GM21526 (cell line): ENCODE data around the gene SFXN5.

Source experiments
- ATAC-seq: cut with Tn5 transposase; IDR thresholded peaks from one replicate; pipeline ENCODE4 v1.9.1; 2021; ENCODE audit warnings: moderate library complexity; ENCODE audit not compliant: unreplicated experiment, low FRiP score

Gene SFXN5

GRCh38 chr2:73053316-73054114 lies 18.0 kb downstream of the SFXN5 start:
- ATAC-seq, result no peak

- no peak for ATAC-seq
Observed at GRCh38 chr2:73050121-73050545, 21.4 kb downstream of the SFXN5 start.

DNA sequence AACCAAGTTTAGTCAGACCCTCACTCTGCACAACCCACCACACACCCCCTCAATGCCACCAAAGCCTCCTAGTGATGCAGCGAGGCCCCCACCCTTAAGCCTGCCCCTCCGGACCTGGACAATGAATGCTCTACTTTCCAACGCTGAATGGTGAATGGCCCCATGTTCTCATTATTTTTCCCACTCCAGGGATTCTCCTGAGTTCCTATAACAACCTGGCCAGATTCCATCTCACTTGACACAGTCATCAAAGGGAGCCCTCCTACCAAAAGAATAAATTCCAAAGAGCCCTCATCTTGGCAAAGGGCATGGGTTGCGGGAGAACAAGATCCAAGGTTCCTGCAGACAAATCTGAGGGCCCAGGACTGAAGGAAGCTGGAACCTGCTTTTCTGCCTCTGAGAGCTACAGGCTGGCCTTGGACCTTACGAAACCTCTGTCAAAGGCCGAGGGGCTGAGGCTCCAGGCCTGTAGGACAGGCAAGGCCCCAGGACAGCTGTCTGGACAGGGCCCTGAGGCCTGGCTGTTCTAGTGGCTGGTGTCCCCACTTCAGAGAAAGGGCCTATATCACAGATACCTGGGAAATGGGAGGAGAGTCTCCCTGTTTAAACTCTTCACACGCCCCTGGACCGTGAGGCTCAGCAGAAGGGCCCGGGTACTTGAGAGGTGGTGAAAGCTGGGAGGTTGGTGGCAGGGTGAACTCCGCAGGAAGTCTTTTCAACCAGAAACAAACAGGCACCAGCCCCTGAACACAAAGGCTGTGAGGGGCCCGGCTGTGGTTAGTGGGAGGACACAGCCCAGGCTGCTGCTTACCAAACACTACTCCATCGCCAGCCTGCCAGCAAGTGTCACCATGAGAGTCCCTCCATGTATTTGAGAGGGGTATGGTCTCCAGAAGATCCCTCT lies 27.3 kb downstream of the SFXN5 start:
- no peak for ATAC-seq

DNA sequence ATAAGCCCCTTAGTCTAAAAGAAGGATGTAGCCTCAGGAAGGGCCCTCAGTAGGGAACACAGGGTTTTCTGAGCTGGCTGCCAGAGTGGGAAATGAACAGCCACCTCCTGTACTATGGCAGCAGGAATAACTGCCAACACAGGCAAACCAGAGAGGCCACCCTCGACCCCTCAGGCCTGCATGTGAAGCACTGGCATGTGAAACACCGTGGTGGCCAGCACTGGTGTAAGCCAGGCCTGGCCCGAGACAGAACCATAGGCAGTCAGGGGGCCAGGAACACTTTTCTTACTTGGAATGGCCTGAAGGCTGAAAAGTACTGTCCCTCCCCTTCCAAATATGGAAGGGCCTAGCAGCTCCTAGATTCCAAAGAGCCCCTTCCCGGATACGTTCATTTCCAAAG lies 28.2 kb downstream of the SFXN5 start:
- no peak for ATAC-seq

DNA sequence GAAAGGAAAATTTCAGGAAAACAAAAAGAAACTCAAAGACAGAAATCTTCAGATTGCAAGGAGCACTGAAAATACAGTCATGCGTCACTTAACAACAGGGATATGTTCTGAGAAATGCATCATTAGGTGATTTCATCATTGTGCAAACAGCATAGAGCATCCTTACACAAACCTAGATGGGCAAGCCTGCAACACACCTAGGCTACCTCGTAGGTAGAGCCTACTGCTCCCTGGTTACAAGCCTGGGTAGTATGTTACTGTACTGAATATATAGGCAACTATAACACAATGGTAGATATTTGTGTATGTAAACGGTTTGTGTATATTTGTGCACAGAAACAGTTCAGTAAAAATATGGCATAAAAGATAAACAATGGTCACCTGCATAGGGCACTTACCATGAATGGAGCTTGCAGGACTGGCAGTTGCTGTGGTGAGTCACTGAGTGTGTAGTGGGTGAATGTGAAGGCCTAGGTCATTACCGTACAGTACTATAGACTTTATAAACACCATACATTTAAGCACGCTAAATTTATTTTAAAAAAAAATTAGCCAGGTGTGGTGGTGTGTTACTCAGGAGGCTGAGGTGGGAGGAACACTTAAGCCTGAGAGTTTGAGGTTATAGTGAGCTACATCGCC lies 33.4 kb downstream of the SFXN5 start:
- ATAC-seq, result no peak

GRCh38 chr2:73036766-73037165 lies 34.7 kb downstream of the SFXN5 start:
- no peak for ATAC-seq

GRCh38 chr2:73035899-73036711 lies 35.4 kb downstream of the SFXN5 start:
- ATAC-seq, result no peak

DNA sequence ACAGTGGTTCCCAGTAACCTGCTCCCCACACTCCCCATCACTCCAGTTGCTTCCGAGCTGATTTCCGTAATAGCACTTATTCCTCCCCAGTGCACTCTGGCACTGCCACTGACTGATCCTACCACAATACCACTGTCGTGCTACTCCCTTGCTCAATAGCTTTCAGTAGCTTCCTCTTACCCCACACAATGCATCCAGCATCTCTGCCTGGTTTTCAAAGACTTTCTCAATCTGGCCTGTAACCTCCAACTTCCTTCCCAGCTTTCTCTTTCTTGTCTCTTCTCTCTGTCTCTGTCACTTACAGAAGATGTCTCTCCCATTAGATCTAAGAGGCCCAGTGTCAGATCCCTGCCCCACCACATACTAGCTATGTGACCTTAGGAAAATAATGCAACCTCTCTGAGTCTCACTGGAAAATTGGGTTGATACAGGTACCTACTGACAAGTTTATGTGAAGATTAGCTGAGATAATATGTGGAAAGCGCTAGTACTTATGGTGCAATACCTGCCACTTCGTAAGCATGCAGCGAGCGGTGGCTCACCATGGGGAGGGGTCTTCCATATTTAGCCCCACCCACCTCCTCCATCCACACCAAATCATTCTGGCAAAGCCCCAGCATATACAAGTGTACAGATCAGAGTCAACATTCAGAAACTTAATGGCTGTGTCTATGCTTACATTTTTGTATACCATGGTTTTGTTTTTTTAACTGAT lies 36.7 kb downstream of the SFXN5 start:
- ATAC-seq, result no peak

GRCh38 chr2:73033766-73034381 lies 37.6 kb downstream of the SFXN5 start:
- ATAC-seq, result no peak

- ATAC-seq, result no peak
Observed at GRCh38 chr2:73033142-73033765, 38.3 kb downstream of the SFXN5 start.

DNA sequence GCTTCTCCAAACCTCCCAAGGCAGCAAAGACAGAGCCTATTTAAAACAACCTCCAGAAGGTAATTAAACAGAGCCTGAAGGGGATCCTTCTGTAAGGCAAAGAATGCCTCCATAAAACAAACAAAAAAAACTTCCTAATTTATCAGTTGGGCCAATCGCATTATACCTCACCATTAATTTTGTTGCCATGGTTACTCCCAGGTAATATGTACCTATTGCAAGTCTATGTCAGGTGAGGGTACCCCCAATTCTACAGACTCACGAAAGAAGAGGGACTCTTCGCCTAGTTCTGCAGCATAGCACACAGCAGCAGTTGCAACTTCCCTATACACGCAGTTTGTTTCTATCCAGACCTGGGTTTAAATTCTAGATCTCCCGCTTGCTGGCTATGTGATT lies 38.8 kb downstream of the SFXN5 start:
- ATAC-seq, result no peak

DNA sequence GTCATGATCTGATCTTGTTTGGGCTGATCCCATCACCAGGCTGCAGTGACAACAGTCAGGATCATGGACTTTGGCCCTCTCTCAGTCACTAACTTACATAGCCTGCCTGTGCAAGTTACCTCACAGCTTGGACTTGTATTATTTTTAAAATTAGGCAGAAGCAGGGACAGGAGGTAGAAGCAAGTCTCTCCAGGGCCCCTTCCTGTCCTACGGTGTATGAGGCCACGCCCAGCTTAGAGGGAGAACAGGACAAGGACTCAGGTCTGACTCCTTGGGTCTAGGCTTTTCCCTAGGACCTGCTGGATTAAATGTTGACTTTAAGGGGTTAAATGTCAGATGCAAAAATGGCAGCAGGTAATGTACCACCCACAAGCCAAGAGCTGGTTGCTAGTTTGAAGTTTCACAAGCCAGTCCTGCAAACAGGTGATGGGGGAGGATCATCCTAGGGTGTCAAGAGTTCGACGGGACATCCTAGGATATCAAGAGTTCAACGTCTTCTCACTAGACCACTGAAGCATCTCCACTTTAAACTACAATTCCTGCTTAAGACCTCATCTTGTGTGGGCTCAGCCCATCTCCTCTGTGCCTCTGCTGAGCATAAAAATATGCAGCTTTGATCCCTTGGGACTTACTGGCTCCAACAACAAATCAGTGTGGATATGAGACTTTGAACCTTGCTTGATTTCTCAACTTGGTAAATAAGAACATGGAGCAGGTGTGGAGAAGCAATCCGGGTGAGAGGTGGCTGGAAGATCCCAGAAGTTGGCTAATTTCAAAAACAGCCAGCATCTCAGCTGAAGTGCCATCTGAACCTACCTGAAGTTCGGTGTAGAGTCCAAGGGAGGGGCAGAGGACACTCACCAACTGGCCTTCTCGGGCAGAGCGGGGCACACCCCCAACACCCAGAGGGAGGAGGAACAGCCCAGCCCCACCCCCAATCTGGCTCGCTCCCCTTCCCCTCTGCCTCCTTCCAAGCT lies 39.5 kb downstream of the SFXN5 start:
- no peak for ATAC-seq

DNA sequence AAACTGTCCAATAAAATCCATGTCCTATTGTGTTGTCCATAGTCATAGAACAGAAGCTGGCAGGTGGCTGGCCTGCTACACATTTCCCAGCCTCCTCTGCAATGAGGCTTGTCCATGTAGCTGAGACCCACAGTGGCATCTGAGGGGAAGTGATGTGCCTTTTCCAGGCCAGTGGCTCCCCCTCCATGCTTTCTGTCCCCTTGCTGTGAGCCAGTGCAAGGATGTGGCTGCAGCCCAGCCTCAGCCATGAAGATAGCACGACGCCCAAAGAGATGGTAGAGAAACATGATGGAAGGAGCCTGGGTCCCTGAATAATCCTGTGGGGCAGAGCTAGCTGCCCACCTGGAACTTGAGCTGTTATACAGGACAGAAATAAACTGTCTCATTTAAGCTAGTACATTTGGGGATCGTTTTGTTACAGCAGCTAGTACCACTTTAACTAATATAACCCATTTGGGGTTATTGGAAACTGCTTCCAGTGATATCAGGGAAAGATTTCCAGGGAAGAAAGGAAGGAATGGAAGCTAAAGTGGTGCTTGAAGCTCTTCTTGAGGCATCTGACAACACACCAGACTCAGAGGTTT lies 40.3 kb downstream of the SFXN5 start:
- ATAC-seq, result no peak

DNA sequence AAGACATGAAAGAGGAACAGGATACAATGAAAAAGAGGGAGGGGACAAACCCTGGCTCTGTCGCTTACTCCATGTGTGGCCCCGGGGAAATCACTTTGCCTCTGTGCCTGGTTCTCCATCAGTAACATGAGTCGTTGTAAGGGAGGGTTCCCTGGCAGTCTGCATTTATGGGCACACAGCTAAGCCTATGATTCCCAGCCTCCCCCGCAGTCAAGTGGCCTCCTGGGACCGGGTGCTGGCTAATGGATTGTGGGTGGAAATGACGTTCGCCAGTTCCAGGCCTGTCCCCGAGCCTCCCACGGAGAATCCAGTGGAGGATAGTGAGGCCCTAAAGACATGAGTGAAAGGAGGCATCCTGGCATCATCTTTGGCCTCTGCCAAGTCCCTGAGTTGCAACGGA lies 42.7 kb downstream of the SFXN5 start:
- no peak for ATAC-seq

DNA sequence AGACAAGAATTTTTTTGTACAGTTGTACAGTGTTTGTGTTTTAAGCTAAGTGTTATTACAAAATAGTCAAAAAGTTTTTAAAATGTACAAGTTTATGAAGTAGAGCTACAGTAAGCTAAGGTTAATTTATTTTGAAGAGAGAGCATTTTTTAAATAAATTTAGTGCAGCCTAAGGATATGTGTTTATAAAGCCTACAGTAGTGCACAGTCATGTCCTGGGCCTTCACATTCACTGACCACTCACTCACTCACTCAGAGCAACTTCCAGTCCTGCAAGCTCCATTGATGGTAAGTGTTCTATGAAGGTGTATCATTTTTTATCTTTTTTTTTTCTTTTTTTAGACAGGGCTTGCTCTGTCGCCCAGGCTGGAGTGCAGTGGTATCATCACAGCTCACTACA lies 44.2 kb downstream of the SFXN5 start:
- no peak for ATAC-seq

DNA sequence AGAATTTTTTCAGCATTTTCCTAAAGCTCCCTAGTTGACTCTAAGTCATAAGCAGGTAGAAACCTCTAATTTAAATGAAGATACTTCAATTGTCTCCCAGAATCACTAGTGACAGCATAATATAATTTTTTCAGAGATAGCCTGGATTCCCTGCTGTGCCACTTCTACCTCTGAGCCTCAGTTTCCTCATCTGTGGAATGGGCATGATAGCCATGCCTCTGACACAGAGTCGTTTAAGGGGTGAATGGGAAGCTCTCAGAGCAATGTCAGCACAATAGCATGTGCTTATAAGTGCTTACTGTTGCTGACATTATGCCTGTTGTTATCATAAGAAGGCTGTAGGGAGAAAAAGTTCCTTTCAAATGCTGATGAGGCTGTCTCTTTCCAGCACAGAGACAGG lies 48.0 kb downstream of the SFXN5 start:
- no peak for ATAC-seq

DNA sequence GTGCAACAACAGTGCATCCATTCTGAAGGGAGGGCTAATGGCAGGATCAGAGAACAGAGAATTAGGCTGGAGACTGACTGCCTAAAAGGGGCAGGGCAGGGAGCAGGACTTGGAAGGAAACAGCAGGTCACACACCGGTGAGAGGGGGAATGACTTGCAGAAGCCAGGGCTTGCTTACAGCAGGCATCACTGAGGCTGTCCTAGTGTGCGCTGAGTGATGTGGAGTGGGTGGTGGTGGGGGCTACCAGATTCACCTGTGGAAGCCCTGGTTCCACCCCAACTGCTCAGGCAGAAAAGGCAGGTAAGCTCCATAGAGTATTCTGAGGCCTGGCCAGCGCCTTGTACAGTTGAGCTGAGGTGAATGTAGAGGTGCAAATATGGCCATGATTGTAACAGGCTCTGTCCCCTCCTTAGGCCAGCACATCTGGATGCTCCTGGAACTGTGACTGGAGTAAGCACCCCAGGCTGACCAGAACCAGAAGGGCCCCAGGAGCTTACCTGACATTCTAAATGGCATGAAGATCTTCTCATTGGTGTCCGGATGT lies 49.4 kb downstream of the SFXN5 start:
- no peak for ATAC-seq
